ENCODE data around the gene GP1BB.

- no peak for TF ChIP-seq CTCF (IDR thresholded peaks at IDR 0.05 in 4 of 5, conservative IDR thresholded peaks at IDR 0.05 in 1 of 5)
- no peak for TF ChIP-seq POLR2A (IDR thresholded peaks at IDR 0.05)
These were observed 44.3 kb upstream of the GP1BB start for GRCh38 chr22:19678949-19679521.
